GM23338 (cell line): Measurements from ENCODE around the gene TOMM20L. TPM values are rescaled to one million over a fixed set of nuclear protein-coding genes. Genes with fewer than 3 reads are reported as not detected.
"Not testable (repeated sequence)": the region's sequence is repeated elsewhere in the genome, so short reads cannot be mapped to it uniquely, and the experiment has no call there.

Source experiments
- ATAC-seq: fragments of 200-7000 bp; cut with Tn5 transposase; 3 replicates; pipeline ENCODE4 v1.9.1; 2020
- DNase-seq: peaks from one replicate; pipeline ENCODE4 v3.0.0-alpha.2; 2015; ENCODE audit warnings: low spot score
- H2AFZ ChIP-seq: fragments of 200-600 bp; sonication (generic); 2 replicates; pipeline ENCODE4 v1.8.0; 2016; ENCODE audit warnings: antibody characterized with exemption, mild to moderate bottlenecking, moderate library complexity
- H3F3A ChIP-seq: fragments of 200-600 bp; sonication (generic); replicated peaks from 2 replicates; pipeline ENCODE4 v1.8.0; 2017; ENCODE audit warnings: antibody characterized with exemption, mixed run types, low read depth
- H3K27ac ChIP-seq: fragments of 200-600 bp; sonication (generic); 2 replicates; pipeline ENCODE4 v1.6.1; 2016; ENCODE audit warnings: low read depth
- H3K27me3 ChIP-seq: fragments of 200-600 bp; sonication (generic); 2 replicates; pipeline ENCODE4 v1.8.0; 2016; ENCODE audit warnings: mild to moderate bottlenecking, mixed run types, moderate library complexity; ENCODE audit not compliant: insufficient read depth
- H3K36me3 ChIP-seq: fragments of 200-600 bp; sonication (generic); 2 replicates; pipeline ENCODE4 v1.8.0; 2016; ENCODE audit warnings: mild to moderate bottlenecking; ENCODE audit not compliant: insufficient read depth
- H3K4me1 ChIP-seq: fragments of 200-600 bp; sonication (generic); 2 replicates; pipeline ENCODE4 v1.8.0; 2016; ENCODE audit warnings: mild to moderate bottlenecking, moderate library complexity; ENCODE audit not compliant: insufficient read depth
- H3K4me2 ChIP-seq: fragments of 200-600 bp; sonication (generic); 2 replicates; pipeline ENCODE4 v1.7.1; 2017; ENCODE audit warnings: mixed run types
- H3K4me3 ChIP-seq: fragments of 200-600 bp; sonication (generic); 2 replicates; pipeline ENCODE4 v1.6.1; 2016; ENCODE audit warnings: mixed run types
- H3K79me2 ChIP-seq: fragments of 200-600 bp; sonication (generic); replicated peaks from 2 replicates; pipeline ENCODE4 v1.8.0; 2017; ENCODE audit warnings: mild to moderate bottlenecking; ENCODE audit not compliant: insufficient read depth
- H3K9me2 ChIP-seq: fragments of 200-600 bp; sonication (generic); 2 replicates; pipeline ENCODE4 v1.8.0; 2017; ENCODE audit not compliant: insufficient read depth
- H4K20me1 ChIP-seq: fragments of 200-600 bp; sonication (generic); replicated peaks from 2 replicates; pipeline ENCODE4 v1.8.0; 2017; ENCODE audit warnings: mild to moderate bottlenecking; ENCODE audit not compliant: insufficient read depth
- H3K27ac Mint-ChIP-seq: 2 replicates; pipeline ENCODE4 v1.8.0; 2020; ENCODE audit warnings: inconsistent platforms, mild to moderate bottlenecking, moderate library complexity, mixed read lengths
- H3K27me3 Mint-ChIP-seq: 3 replicates; pipeline ENCODE4 v1.8.0; 2022; ENCODE audit warnings: low read depth, mild to moderate bottlenecking, moderate library complexity, mixed read lengths, inconsistent platforms; ENCODE audit not compliant: insufficient read depth, poor library complexity
- H3K36me3 Mint-ChIP-seq: 3 replicates; pipeline ENCODE4 v1.8.0; 2021; ENCODE audit warnings: low read depth, mild to moderate bottlenecking, inconsistent platforms, moderate library complexity, mixed read lengths
- H3K4me1 Mint-ChIP-seq: 3 replicates; pipeline ENCODE4 v1.8.0; 2020; ENCODE audit warnings: mild to moderate bottlenecking, inconsistent platforms, mixed read lengths
- H3K4me3 Mint-ChIP-seq: 3 replicates; pipeline ENCODE4 v1.8.0; 2021; ENCODE audit warnings: moderate library complexity, mild to moderate bottlenecking, inconsistent platforms, mixed read lengths
- H3K9me3 Mint-ChIP-seq: 3 replicates; pipeline ENCODE4 v1.8.0; 2020; ENCODE audit warnings: moderate library complexity, mild to moderate bottlenecking, inconsistent platforms, mixed read lengths
- CTCF ChIP-seq, 2 experiments: fragments of 200-600 bp in 1 of 2; sonication (generic) in 1 of 2; conservative IDR thresholded peaks; 2 replicates each; pipeline versions ENCODE4 v1.5.1 to v1.6.1; 2016 to 2017; ENCODE audit warnings: antibody characterized with exemption in 2 of 2, low read depth in 2 of 2, mild to moderate bottlenecking in 2 of 2, moderate library complexity in 1 of 2
- EZH2phosphoT487 ChIP-seq: fragments of 200-600 bp; sonication (generic); IDR thresholded peaks from one replicate; pipeline ENCODE4 v1.8.1; 2018; ENCODE audit warnings: antibody characterized with exemption; ENCODE audit not compliant: unreplicated experiment
- STAT1 ChIP-seq: IDR thresholded peaks from one replicate; pipeline ENCODE4 v1.6.1; 2016; ENCODE audit warnings: antibody characterized with exemption; ENCODE audit not compliant: unreplicated experiment
- polyA plus RNA-seq: library from polyadenylated mRNA; unstranded; fragments of >200 nt; fragmentation: Nextera tagmentation; extraction: Ambion mirVana; gene quantifications from 2 replicates; pipeline ENCODE4 v1.2.1, GENCODE V29; 2016
- total RNA-seq: library from RNA; depleted of rRNA; stranded (reverse); fragments of >200 nt; shearing (Covaris generic); gene quantifications from 2 replicates; pipeline ENCODE4 v1.2.3, GENCODE V29; 2014

Gene TOMM20L
- total and polyA plus RNA-seq, 2 experiments from 2014 or later: not detected

DNA sequence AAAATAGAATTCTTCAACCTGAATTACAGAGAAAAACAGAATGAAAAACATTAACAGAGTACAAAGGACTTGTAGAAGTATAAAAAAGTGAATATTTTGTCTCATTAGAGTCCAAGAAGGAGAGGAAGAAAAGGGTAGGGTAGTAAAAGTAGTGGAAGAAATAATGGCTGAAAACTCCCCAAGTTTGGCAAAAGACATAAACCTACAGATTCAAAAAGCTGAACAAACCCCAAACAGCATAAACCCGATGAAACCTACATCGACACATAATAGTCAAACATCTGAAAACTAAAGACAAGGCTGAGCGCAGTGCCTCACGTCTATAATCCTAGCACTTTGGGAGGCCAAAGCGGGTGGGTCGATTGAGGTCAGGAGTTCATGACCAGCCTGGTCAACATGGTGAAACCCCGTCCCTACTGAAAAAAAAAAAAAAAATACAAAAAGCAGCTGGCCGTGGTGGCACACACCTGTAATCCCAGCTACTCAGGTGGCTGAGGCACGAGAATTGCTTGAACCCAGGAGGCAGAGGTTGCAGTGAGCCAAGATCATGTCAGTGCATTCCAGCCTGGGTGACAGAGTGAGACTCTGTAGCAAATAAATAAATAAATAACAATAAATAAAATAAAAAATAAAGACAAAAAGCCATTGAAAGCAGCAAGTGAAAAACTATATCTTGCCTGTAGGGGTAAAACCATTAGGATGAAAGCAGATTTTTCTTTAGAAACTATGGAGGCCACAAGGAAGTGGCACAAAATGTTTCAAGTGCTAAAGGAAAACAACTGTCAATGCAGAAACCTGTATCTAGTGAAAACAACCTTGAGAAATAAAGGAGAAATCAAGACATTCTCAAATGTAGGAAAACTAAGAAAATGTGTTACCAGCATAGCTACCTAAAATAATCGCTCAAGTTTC lies 20.2 kb downstream of the TOMM20L start:
- no peaks in the 10 kb centered on the region; the same call in 2 of the 3 replicates for H3K9me3 Mint-ChIP-seq
- Histone ChIP-seq H4K20me1 (0 out of 2 replicates have a peak, but pooled peaks cover 9% of the 10 kb centered on the region), H2AFZ (no peak overlapping the region), H3K9me2 (no peaks in the 10 kb centered on the region), H3F3A (no peaks in the 10 kb centered on the region), H3K4me2 (no peak overlapping the region), H3K4me3 (no peak overlapping the region), H3K27me3 (no peaks in the 10 kb centered on the region), H3K27ac (no peak overlapping the region), H3K79me2 (peaks cover 10% of the 10 kb centered on the region), H3K4me1 (no peaks in the 10 kb centered on the region), H3K36me3 (peaks cover 23% of the 10 kb centered on the region)
- no peak for ATAC-seq
- DNase-seq: no peak
- H3K4me3 Mint-ChIP-seq: no peak overlapping the region
- peaks cover 1% of the 10 kb centered on the region for H3K27me3 Mint-ChIP-seq
- no peak overlapping the region for H3K27ac Mint-ChIP-seq
- peaks cover 8% of the 10 kb centered on the region; the same call in 2 of the 3 replicates for H3K4me1 Mint-ChIP-seq
- H3K36me3 Mint-ChIP-seq: peaks cover 70% of the 10 kb centered on the region
- TF ChIP-seq STAT1 (no peak), EZH2phosphoT487 (no peak), CTCF (conservative IDR thresholded peaks at IDR 0.05; ENCODE audit: low read depth in 2 of 2) (no peak)

GRCh38 chr14:58416934-58417333 lies 21.2 kb downstream of the TOMM20L start:
- not testable (repeated sequence) for H3K4me3 ChIP-seq, H3K4me1 ChIP-seq, ATAC-seq, H3K27me3 ChIP-seq, H3K4me1 Mint-ChIP-seq, H3K9me2 ChIP-seq, DNase-seq, H3F3A ChIP-seq, H2AFZ ChIP-seq, H3K4me2 ChIP-seq, H3K4me3 Mint-ChIP-seq, H3K27ac Mint-ChIP-seq, H3K9me3 Mint-ChIP-seq, H3K27ac ChIP-seq, H3K27me3 Mint-ChIP-seq
- H4K20me1 ChIP-seq: peaks cover 15% of the 10 kb centered on the region; the same call in 1 of the 2 replicates
- peaks cover 71% of the 10 kb centered on the region for H3K36me3 Mint-ChIP-seq
- H3K79me2 ChIP-seq: peaks cover 13% of the 10 kb centered on the region
- H3K36me3 ChIP-seq: peaks cover 32% of the 10 kb centered on the region

- Mint-ChIP-seq H3K27ac (peak overlapping the region; percentile 97), H3K27me3 (peaks cover 14% of the 10 kb centered on the region), H3K4me1 (peaks cover 7% of the 10 kb centered on the region), H3K4me3 (peak overlapping the region; percentile 90), H3K9me3 (no peaks in the 10 kb centered on the region), H3K36me3 (peaks cover 24% of the 10 kb centered on the region)
- H3K4me3 ChIP-seq: peak overlapping the region; percentile 73
- H3K27me3 ChIP-seq: no peaks in the 10 kb centered on the region
- peaks cover 5% of the 10 kb centered on the region; the same call in 1 of the 2 replicates for H4K20me1 ChIP-seq
- peaks cover 49% of the 10 kb centered on the region for H3K79me2 ChIP-seq
- peak; percentile 90 for ATAC-seq
- H3K36me3 ChIP-seq: peaks cover 15% of the 10 kb centered on the region
- H3K4me2 ChIP-seq: peak overlapping the region; percentile 83
- H3K9me2 ChIP-seq: no peaks in the 10 kb centered on the region
- H3F3A ChIP-seq: 0 out of 2 replicates have a peak, but pooled peaks cover 2% of the 10 kb centered on the region
- peak overlapping the region; percentile 100 for H2AFZ ChIP-seq
- peaks cover 9% of the 10 kb centered on the region for H3K4me1 ChIP-seq
- peak; percentile 80 for DNase-seq
- peak overlapping the region; percentile 88 for H3K27ac ChIP-seq
- no peak for TF ChIP-seq CTCF (conservative IDR thresholded peaks at IDR 0.05; ENCODE audit: low read depth in 2 of 2)
These were observed 31.0 kb downstream of the TOMM20L start for GRCh38 chr14:58426670-58427280.
